Heart left ventricle (tissue), 13 donors: Measurements from ENCODE around the gene MRPS7.

Source experiments
- CTCF ChIP-seq, 12 donors: fragments of 200-600 bp; sonication (generic) in 4 of 12; IDR thresholded peaks; one replicate each; pipeline versions ENCODE4 v1.5.0 to v1.8.0; 2018 to 2022; ENCODE audit warnings: antibody characterized with exemption in 12 of 12, mild to moderate bottlenecking in 5 of 12
- POLR2A ChIP-seq, 2 donors: fragments of 450-650 bp; IDR thresholded peaks; one replicate each; pipeline ENCODE4 v1.6.1; 2017; ENCODE audit warnings: antibody characterized with exemption in 2 of 2, mild to moderate bottlenecking in 2 of 2, moderate library complexity in 2 of 2
- donor health status: ischemic (EF 13 %, LVEDD 7.1; RV severe dilation, severe dysfunction).
- donor health status: DM: no; HTN: yes; CAD: no.
- donor health status: DM: no; HTN: no; CAD: no.
- donor health status: ischemic (EF 25% LVEDD 6.9; RV normal size, moderate dysfunction).
- donor health status: ischemic (EF 25% LVEDD 5.7; RV mildly dilated, moderate dysfunction).
- donor health status: ischemic (EF 35%, LVEDD 5.7; RV mildly dilated, moderate dysfunction).
- donor health status: nonischemic (EF 11% LVEDD 7.7; RV severe dilation, severe dysfunction).
- donor health status: DM: yes; HTN: yes; CAD: no.
- donor health status: PGD.
- donor health status: ischemic (EF 29% LVEDD 5.4; RV normal size, mild dysfunction).
- donor health status: nonischemic (EF 23%, LVEDD 6.1; RV moderate dilation, normal function).

DNA sequence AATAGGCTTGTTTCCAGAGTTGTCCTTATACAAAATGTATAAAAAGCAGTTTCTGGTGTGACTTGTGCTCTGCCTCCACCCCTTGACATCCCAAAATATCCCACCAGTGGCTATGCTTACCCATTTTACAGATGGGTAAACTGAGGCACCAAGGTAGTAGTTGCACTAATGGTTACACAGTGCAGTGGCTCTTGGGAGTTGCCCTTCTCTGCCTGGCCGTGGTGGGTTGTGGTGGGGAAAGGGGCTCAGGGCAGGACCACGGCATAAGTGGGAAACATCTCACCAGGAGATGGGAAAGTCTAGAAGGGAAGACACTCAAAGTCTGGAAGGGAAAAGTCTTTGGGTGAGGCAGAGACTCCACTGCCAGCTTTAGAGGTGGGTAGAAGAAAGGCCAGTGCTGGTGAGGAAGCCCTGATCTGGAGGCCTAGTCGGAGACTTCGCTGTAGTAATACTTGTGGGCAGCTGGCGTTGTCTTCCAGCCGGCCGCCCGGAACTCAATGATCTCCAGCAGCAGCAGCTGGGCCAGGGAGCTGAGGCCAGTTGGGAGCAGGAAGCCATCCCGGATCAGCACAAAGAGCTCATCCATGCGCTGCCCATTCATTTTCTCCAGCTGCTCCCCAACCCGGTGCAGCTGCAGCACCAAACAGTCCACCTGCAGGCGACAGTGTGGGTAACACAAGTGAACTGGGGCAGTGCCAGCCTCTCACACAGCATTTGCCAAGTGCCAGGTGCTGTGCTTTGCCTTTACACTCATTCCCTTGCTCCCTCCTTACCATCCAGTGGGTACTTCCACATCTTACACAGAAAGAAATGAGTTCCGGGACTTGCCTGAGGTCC, 4.9 kb downstream of the MRPS7 start:
- TF ChIP-seq CTCF (IDR thresholded peaks at IDR 0.05) (no peak), POLR2A (IDR thresholded peaks at IDR 0.05) (no peak)
